GM08714 (cell line): ENCODE measurements around the gene TERT.

Experiments
- H3K4me3 ChIP-seq: fragments of 200-500 bp; sonication (Bioruptor generic); 2 replicates; pipeline ENCODE4 v1.5.1; 2014; ENCODE audit warnings: mild to moderate bottlenecking, low read length, inconsistent platforms
- ZNF274 ChIP-seq: IDR thresholded peaks from 2 replicates; pipeline ENCODE4 v1.6.1; 2012; ENCODE audit warnings: mild to moderate bottlenecking, low read depth, low read length

TERT gene

GRCh38 chr5:1203968-1204692 is 90.7 kb downstream of the TERT start:
- TF ChIP-seq ZNF274 = no peak
- H3K4me3 ChIP-seq = no peak overlapping the region

- TF ChIP-seq ZNF274 = no peak
- H3K4me3 ChIP-seq = no peak overlapping the region
Measured at GRCh38 chr5:1203311-1203967, 91.4 kb downstream of the TERT start.
